Cerebellar nuclear complex (tissue), 1 donor: ENCODE measurements around the gene MYMK.

ENCODE experiments used
- DNase-seq, 2 experiments: peaks; one replicate each; lab custom pipeline; 2025; lab: John Stamatoyannopoulos, UW

The MYMK gene

DNA sequence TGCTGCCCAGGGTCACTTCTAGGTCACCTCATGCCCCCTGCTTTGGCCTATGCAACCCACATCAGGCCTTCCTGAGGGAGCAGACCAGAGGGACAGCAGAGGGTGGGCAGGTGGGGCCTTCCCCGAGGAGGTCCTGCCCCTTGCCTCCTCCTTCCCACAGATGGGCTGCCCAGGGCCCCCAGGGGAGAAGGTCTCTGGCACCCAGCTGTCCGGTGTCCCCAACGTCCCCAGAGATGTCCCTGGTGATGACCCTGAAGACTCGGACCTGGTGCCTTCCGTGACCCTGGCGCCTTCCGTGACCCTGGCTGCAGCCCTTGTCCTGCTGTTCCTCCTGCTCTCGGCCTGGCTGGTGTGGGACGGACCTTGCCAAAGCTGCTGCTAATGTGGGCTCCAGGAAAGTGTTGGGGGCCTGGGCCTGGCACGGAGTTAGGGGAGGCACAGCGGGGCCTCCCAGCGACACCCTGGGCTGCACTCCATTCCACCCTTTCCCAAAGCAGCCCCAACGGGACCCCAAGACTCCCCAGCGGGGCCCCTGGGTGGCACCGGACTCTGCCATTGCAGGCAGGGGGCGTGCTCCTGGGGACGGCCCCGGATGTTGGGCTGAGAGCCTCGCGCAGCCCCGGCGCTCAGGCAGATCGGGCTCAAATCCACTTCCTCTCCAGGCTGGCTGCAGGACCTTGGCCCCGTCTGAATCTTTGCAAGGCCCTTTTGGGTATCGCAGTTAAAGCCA lies 39.1 kb downstream of the MYMK start:
- no peak for DNase-seq

DNA sequence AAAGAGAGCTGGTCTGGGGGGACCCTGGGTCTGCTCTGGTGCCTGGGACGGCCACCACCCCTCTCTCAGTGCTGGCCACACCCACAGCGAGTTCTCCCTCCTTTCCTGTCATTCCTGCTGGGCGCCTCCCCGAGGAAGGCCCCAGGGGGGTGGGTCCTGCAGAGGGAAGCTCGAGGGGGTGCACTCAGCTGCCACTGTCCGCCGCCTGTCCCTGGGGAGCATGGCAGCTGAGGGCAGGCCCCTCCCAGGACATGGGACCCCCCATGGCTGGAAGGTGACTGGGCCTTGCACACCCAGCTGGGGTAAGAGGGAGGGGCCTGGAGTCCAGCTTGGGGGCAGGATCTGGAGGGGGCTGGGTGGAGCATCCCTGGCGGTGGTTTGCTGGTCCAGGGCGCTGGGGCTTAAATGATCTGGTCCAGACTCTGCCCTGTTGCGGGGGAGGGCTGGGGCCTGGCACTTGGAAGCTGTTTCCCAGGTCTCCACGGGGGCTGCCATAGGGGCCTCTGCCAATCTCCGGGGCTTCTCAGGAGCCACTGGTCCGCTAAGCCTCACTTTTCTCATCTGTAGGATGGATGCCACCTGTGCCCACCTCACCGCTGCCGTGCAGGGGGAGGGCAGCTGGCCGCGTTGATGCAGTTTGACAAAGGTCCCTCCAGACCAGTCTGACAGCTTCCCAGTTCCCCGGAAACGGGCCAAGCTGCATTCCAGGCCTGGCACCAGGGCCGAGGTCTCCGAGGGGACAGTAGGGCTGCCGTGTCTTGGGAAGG lies 39.9 kb downstream of the MYMK start:
- no peak for DNase-seq

DNA sequence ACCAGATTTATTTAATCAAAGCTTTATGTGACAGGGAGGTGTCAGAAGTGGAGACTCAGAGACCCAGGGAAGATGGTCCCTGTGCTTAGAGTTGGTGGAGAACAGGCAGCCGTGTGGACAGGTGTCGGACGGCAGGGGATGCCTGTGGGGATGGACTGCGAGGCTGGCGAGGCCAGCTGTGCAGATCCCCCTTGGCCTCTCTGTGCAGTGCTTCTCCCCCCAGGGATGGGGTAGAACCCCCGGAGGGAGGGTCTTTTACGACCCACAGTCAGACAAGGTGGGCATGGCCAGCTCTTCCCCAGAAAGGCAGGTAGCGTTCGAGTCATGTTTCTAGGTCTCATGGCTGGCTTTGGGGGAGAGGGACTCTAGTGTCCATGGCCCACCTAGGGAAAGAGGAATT lies 41.1 kb downstream of the MYMK start:
- DNase-seq: no peak

DNA sequence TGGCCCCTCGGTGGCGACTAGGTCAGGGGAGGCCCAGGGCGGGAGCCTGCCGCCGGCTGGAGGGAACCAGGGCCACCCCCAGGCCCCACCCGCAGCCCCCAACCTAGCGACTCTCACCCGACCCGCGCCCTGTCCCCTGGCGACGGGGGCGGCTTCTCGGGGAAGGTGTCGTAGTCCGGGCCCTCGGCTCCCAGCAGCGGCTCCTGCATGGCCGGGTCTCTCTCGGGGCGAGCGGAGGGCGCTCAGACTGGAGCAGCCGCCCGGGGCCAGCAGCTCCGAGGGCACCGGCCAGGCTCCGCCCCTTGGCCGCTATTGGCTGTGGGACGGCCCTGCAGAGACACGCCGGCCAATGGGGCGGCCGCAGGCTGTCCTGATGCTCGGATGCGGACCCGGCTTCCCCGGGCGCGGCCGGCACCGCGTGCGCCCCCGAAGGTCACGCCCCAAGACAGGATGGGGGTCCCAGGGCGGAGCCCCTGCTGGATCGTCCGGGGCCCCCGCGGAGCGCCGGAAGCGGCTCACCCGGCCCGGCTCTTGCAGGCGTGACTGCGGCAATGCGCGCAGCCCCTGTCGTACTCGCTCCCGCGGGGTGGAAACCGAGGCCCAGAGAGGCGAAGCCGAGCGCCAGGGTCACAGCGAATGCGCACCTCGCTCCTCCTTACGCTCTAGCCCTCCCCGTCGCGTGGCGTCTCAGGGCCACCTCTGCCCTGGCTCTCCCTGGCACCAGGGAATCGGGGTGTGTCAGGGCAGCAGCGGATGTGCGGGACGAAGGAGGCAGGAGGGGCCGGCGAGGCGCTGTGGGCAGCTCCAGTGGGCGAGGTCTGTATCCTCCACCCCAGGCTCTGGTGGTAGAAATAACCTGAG lies 45.7 kb downstream of the MYMK start, which contains the start of gene SLC2A6:
Gene SLC2A6 (minus strand): TSS at position 249 of the 861 bp plus-strand sequence. CDS start 40 bp downstream, at position 209.
- peak in 1 of 2 experiments; percentile 66 for DNase-seq

DNA sequence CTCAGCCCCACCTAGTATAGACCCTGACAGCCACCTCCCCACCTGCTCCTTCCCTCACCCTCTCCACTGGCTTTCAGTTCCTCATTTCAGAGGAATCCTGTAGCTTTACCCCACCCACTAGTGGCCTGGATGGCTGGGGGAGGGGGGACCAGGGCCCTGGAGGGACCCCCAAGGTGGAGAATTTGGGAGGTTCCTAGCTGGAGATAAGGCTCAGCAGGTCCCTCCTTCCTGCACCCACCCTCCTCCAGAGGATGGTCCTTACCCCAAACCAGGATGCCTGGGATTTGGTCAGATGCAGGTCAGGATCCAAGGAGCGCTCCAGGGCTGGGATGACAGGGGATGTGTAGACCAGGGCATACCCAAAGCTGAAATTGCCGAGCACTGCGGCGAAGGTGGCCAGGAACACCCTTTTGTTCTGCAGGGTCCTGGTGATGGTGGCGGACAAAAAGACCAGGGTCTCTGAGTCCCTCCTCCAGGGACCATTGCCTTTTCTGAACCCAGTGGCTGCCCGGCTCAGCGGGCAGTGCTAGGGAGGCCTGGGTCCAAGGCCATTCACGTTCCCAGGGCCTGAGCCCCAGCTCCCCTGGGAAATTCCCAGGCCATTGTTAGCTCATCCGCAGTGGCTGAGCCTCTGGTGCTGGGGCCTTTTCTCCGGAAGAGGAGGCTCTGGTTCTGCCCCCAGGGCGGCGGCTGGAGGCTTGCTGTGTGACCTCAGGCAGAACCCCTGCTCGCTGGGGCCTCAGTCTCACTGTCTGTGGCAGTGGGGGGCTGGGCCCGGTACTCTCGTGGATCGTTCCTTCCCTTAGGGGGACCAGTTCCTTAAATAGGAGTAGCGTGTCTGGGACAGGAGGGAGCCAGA lies 46.5 kb downstream of the MYMK start:
- DNase-seq: no peak

DNA sequence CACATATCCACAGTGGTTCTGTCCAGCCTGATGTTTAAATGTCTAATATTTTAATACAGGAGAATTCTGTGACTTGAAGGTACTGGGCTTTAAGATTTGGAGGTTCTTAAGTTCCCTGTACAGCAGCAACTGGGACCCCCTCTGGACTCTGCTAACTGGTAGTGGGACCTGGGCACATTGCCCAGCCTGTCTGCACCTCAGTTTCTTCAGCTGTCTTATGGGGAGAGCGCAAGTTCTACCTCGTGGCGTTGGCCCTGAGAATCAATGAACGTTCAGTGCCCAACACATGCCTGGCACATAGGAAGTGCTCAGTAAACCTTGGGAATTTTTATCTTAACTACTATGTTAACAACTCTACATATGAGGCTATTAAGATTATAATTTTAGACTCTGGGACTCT lies 47.3 kb downstream of the MYMK start:
- DNase-seq: no peak

DNA sequence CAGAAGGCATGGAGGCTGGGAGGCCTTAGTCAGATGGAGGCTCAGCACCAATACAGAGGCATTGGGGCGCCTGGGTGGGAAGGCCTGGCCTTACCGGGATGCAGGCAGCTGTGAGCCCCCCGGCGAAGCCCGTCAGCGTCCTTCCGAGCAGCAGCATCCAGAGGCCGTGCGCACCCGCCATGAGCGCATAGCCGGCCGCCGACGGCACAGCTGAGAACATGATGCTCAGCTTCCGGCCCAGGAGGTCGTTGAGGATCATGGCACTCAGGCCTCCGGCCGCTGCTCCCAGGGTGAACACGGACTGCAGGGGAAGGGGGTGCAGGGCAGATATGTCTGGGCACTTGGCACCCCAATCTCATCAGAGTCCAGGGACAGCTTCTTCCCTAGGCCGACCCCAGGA lies 47.8 kb downstream of the MYMK start:
- no peak for DNase-seq

DNA sequence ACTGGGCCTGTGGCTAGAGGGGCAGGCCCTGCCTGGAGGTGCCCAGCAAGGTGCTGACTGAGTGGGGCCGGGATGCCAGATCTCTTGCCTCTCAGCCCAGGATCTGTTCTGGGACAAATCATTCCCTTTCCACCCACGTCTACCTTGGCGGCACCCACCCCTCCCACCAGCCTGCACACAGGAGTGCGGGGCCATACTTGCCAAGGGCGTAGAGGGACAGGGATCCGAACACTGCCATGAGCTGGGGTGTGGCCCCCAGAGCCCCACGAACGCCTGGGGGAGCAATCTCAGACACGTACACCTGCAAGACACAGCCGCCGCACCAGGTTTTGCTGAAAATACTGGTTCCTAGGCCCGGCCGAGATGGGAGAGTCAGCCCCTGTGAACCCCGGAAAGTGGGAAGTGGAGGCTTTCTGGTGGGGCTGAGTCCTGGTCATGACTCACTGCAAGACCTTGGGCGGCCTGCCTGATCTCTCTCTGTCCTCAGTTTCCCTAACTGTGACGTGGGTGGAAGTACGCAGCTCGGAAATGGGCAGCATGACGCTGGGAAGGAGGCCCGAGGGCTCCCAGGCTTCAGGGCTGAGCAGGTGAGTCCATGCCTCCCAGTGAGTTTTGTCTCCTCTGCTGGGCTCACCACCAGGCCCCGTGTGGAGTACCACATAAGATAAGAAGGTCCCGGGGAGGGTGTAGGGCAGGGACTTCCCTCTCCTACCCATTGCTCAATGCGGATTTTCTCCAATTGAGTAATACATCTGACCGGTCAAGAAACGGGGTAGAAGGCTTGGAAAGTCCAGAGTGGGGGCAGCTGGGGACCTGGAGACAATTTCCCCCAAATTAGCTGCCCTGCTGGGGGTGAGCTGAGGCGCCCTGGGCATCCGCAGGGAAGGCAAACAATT lies 48.5 kb downstream of the MYMK start:
- DNase-seq: no peak

DNA sequence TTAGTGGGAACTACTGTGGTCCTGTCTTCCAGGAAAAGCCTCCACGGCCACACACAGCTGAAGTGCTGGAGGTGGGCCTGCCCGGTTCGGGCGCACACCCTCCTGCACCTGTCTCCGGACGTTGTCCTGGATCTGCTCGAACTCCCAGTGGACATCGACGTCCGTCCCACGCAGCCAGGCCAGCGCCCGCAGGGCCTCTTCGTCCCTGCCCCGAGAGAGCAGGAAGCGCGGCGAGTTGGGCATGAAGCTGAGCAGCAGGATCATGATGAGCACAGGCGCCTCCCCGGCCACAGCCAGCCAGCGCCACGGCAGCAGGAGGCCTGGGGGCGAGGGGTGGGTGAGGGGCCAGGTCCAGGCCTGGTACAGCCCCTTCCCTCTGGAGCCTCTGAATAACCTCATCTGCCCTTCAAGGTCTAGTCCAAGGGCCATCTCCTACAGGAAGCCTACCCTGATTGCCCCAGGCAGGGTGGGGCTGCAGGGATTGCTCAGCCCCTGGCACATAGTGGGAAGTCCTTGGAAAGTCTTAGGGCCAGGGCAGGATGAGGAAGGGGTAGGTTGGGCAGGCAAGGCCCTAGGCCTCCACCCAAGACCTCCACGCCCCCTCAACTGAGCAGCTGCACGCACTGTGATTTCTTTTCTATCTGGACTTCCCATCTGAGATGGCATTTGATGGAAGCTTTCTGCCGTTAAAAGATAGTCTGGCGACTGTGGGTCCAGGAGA lies 49.3 kb downstream of the MYMK start:
- no peak for DNase-seq

DNA sequence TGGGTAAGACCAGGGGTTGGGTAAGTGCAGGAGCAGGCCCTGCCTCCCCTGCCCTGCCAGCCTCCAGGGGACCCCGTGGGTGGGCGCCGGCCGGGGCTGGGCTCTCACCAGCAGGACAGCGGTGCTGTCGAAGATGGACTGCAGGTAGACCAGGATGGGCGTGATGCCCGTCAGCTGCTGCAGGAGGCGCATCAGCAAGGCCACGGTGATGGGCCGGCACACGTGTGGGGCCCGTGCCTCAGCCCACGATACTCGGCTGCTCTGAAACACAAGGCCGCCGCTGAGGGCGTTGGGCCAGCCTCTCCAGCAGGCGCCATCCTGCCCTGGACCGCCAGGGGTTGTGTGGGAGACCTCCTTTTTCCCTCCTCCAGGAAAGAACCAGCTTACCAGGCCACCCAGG lies 49.9 kb downstream of the MYMK start:
- DNase-seq: no peak

DNA sequence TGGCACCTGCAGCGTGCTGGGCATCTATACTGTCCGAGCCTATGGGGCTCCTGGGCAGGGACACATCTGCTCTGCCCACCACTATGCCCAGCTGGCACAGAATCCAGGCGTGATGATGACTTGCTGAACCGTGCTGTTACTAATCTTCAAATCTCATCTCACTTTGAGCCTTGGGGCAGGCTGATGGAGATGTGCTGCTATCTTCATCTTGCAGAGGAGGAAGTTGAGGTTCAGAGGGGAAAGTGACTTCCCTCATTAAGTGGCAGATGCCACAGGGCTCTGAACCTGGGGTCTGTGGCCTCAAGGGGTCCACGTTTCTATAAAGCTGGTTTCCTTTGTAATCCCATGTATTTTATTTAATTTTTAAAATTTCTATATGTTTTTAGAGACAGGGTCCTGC lies 50.5 kb downstream of the MYMK start:
- DNase-seq: no peak

DNA sequence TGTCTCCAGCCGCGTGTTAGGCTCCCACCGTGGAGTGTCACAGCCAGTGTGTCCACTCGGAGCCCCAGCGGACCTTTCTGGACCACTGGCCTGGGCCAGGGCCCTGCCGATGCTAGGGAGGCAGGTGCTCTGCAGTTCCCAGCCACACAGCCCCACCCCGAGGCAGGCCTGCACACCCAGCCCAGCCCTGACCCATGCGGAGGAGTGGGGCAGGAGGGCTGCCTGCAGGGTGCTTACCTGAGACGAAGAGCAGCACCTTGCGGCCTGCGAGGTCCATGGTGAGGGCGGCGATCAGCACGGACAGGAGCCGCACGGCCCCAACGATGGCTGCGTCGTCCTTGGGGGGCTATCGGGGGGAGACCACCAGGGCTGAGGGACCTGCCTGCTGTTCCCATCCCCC lies 51.0 kb downstream of the MYMK start:
- DNase-seq: no peak

DNA sequence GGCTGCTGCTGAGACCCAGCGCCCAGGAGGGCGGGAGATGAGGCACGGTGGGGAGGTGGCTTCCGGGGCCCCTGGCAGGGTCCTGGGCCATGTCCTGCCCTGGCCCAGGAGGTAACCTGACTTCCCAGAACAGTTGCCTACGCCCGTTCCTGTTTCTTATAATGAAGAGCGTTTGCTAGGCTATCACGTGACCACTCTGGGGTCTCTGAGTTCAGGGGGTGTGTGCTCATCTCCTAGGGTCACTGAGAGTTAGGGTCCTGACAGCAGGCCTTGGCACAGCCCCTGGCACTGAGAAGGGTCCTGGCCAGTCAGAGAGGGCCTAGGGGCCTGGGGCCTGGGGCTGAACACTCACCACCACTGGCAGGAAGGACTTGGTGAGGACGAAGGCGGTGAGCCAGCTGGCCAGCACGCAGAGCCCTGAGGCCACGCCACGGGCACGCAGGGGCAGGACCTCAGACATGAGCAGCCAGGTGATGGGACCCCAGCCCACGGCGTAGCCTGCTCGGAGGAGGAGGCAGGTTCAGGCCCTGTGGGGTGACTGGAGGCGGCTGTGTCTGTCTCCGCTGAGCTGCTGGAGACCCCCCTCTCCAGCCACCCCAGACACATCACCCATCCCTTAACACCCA lies 51.9 kb downstream of the MYMK start:
- no peak for DNase-seq

DNA sequence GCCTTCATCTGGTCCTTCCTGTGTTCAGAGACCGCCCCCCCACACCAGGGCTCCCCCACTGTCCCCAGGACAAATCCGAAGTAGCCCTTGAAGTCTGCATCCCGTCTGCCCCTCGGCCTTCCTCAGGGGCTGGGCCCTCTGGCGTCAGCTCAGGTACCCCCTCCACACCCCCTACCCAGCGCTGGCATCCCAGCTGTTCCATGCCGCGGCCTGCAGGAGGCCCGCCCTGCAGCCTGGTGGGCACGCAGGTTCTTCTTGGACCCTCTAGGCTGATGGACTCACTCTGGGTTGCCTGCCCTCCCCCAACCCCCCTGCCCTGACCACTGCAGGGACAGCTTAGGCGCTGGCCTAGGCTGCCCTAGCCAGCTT lies 52.5 kb downstream of the MYMK start:
- no peak for DNase-seq

DNA sequence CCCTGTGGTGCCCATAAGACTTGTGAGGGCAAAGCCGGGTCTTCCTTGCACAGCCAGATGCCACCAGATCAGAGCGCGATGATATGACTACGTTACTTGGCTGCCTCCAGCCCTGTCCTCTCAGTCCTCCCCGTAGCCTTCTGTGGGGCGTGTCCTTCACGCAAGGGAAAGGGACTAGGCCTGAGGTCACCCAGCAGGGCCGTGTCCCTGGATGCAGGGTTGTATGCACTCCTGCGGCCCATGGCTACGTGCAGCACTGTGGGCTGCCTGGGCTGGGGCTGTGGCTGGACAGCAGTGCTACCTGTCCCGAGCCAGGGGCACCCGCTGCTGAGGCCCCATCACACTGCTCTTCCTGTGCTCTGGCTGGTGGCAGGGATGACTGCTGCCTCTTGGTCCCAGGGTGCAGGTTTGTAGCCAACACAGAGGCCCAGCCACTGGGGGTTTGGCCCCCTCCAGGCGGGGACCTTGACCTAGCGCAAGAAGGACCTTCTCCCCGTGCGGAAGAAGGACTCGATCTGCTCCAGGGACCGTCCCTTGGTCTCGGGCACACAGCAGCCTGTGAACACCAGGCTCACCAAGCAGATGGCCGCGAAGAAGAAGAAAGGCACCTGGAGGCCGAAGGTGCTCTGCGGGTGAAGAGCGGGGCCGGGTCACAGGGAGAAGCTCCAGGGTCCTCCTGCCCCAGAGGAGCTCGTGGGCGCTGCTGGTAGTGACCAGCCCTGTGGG lies 53.0 kb downstream of the MYMK start:
- DNase-seq: no peak

DNA sequence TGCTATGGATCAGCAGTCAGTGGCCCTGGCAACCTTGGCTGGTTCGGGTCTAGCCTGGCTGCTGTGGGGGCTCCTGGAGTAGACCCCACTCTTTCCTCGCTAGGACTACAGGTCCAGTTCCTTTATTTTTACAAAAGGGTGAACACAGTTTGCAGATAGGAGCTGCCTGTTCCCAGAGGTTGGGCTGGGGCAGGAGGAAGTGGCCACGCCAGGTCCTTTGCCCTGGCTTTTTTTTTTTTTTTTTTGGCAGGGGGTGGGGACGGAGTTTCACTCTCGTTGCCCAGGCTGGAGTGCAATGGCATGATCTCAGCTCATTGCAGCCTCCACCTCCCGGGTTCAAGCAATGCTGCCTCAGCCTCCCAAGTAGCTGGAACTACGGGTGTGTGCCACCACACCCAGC lies 53.8 kb downstream of the MYMK start:
- DNase-seq: no peak

DNA sequence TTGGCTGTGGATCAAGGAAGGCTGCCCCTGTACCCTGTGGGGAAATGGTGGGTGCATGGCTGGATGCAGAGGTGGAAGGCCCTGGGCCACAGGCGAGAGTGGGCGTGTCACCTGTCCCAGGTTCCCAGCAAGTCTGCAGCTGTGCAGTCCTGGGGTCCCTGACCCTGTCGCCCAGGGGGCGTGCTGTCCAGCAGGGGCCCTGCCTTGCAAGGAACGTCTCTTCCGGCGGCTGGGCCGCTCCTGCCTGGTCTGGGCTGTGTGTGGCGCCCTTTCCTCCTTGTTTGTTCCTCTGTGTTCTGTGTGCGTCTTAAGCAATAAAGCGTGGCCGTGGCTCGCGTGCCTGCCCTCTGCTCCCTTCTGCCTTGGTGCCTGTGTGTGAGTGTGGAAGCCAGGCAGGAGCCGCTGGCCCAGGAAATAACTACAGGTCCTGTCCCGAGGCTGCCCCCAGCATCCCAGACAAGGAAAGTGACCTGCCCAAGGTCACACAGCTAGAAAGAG lies 54.3 kb downstream of the MYMK start:
- no peak for DNase-seq

DNA sequence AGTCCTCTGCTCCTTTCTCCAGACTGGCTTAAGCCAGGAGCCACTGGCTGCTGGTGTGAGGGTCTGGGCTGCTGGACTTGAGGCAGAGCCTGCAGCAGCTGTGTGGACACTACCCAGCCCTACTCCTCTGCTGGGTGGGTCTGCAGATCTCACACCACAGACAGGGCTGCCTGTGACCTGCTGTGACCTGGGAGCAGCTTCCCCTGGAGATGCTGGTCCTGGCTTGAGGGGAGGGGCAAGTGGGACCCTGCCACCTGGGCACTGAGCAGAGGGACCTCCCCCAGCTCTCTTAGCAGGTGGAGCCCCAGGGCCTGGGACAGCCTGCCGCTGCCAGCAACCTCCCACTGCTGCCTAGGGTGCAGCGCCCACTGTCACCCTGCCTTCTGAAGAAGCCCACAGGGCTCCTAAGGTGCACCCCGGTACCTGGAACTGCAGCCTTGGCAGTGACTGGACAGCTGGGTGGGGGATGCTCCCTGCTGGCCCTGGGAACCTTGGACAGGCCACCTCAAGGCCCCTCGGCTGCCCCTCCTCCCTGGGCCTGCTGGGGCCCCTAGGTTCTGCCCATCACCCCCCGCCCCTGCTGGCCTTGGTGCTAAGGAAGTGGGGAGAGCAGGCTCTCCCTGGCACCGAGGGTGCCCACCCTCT lies 55.9 kb downstream of the MYMK start:
- DNase-seq: no peak
